Ovary (tissue), 3 donors: Measurements from ENCODE around the gene C4BPA.

Source experiments
- CTCF ChIP-seq, 3 donors: fragments of 450-650 bp in 2 of 3; fragments of 200-600 bp in 1 of 3; IDR thresholded peaks; one replicate each; pipeline versions ENCODE4 v1.5.1 to v1.8.0; 2016 to 2022; ENCODE audit warnings: antibody characterized with exemption in 3 of 3, mild to moderate bottlenecking in 1 of 3
- EP300 ChIP-seq: sonication (generic); formaldehyde crosslinking; IDR thresholded peaks from one replicate; pipeline ENCODE4 v1.6.1; 2017; ENCODE audit warnings: antibody characterized with exemption
- POLR2A ChIP-seq: fragments of 450-650 bp; IDR thresholded peaks from one replicate; pipeline ENCODE4 v1.6.1; 2017; ENCODE audit warnings: antibody characterized with exemption, mild to moderate bottlenecking, moderate library complexity
- donor health status: DM: no; HTN: no; CAD: no.

GRCh38 chr1:207063014-207063413 is 41.0 kb upstream of the C4BPA start:
- TF ChIP-seq CTCF (IDR thresholded peaks at IDR 0.05), result no peak
- no peak for TF ChIP-seq EP300
- TF ChIP-seq POLR2A, result no peak
